GM21825 (cell line): ENCODE data around the gene KCTD16.

Experiments used
- ATAC-seq: cut with Tn5 transposase; IDR thresholded peaks from one replicate; pipeline ENCODE4 v1.9.1; 2021; ENCODE audit warnings: mild to moderate bottlenecking, moderate library complexity; ENCODE audit not compliant: unreplicated experiment

The KCTD16 gene

DNA sequence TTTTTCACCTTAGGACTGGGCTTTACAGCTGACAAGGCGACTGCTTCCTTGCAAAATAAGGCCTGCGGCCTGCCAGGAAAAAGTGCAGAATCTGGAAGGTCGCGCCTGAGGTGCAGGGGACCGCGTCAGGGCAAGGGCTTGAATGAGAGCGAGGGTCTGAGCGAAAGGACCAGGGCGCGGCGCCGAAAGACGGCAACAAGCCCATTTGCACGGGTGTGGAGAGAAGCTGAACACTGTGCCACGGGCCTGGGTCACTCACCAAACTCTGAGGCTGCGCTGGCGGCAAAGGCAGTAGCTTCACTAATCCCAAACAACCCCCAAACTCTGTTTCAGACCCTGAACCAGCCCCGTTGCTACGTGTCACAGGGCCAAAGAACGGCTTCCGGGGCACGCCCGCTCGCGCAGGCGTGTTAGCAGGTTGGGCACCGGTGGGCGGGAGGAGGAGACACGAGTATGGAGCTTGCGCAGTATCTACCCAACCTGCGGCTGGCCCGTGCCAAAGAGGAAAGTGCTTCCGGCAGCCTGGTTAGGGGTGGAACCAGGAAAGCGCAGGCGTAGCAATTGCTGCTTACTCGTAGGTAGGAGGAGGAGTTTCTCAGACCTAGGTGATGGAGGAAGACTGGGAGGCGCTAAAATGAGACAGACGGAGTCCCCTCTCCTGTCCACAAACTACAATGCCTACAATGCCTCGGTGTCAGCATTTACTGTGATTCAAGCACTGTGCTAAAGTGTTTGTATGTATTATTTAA lies at the start of gene KCTD16, which contains the start of gene YIPF5:
TSS of gene KCTD16 (plus strand) at position 598 of the 749 bp plus-strand sequence.
TSS of gene YIPF5 (minus strand) at position 384 of the 749 bp plus-strand sequence. CDS start 704 bp downstream, outside the sequence.
- peak; percentile 100 for ATAC-seq

DNA sequence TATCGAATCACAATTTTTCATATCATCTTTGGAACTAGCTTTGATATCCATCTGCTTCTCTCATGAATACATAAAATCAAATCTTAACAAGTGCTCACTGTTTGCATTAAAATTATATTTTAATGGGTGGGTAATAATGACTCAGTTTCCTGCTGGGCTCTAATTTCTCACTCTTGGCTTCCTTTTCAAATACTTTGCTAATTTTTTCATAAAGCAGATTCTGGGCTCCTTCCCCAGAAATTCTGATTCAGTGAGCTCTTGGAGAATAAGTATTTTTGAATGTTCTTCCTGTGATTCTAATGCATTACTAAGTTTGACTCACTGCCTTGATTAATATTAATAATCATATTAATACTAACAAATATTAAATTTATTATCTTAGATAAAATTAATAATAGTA lies 49.1 kb upstream of the KCTD16 start:
- no peak for ATAC-seq

DNA sequence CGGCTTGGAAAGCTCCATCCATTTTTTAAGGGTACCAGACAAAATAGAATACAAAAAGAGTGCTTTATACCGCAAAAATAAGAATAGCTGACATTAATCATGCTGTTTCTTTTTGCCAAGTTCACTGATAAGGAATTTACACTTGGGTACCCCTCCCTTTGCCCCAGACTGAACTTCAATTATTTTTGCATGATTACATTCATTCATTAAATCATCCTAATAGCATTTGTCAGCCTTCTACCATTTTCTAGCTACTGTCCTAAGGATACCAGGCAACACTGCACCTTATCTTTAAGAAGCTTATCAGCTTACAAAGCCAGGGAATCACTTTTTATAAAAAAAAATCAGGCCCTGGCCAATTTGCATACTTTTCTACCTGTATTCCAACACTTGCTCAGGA lies 48.6 kb upstream of the KCTD16 start:
- no peak for ATAC-seq

DNA sequence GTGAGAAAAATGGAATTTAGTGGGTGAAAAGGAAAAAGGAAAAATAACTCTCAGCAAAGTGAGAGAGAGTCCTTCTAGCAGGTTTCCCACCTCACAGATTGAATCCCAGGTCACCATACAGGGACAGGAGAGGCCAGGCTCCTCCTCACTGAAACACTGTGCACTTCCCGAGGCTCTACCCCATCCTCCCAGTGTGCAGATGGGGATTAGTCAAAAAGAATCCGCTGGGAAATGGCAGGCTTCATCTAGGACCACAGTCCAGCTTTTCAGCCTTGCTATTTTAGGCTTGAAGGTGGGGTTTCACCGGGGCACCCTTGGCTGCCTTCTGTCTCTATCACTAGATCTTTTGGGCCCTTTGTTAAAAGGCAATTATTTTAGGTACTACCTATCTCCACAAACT lies 48.0 kb upstream of the KCTD16 start:
- ATAC-seq = no peak

DNA sequence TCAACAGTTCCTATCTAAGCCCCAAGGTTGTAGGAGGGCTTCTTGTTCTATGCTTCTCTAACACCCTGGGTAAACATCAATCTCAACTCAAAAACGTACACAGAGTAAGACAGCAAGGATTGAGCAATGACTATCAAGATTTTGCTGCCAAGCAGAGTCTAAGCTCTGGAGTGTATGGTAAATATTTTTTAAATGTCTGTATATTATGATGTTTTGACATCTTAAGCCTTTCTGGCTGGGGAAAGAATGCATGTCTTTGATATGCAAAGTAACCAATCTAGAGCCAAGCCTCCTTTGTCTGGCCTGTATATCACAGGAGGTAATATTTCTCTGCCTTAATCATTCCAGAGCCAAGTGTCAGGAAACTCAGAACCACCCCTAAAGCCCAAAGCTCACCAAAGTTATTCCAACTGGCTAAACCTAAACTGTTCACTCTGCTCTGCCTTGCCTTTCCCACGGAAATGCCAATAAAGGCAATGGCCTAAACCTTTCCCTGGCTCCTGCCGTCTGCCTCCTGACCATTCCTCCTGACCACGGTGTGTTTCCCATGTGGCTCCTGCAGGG lies 45.4 kb upstream of the KCTD16 start:
- no peak for ATAC-seq

DNA sequence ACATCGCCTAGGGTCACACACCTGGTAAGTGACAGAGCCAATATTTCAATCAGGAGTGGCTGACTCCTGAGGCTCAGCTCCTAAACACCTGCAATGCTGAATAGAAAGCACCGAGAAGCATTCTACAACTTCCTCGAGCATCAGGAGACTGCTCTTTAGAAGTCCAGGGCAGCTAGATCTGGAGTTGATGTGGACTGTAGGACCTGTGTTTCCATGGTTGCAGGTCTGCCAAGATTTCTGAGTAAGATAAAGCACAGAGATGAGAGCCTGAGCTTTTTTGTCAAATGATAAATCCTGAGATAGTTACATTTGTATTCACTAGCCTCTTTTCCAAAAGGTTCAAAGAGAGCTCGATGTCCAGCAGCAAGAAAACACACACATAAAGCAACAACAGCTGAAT lies 44.0 kb upstream of the KCTD16 start:
- ATAC-seq = no peak

DNA sequence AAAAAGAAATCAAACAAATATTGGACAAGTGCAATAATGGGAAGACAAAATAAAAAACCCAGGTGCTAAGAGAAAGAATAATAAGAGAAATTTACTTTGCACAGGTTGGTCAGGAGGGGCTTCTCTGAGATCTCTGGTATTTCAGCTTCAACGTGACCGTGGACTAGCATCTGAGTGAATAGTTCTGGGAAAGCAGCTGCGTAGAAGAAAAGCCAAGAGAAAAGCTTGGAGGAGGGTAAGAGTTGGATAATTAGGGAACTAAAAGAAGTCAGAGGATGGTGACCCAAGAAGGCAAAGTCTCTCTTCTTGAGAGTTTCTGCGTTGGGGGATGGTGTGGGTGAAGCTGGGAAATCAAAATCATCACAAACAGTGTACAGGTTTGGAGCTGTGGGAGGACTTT lies 41.8 kb upstream of the KCTD16 start:
- ATAC-seq = no peak

DNA sequence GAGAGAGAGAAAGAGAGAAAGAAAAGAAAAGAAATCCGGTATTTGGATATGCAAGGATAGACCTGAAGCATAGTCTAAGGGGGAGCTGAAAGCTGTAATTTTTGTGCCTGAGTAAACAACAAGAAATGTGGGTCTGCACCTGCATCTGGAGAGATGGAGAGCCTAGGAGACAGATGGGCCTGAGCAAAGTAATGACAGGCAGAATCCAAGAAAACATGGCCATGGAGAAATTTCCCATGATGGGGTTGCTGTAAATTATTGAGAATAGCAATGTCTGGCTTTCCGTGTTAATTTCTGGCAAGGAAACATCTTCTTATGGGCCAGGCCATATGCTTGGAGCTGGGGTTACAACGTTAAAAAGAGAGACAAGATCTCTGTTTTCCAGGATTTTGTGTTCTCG lies 40.4 kb upstream of the KCTD16 start:
- ATAC-seq = no peak

DNA sequence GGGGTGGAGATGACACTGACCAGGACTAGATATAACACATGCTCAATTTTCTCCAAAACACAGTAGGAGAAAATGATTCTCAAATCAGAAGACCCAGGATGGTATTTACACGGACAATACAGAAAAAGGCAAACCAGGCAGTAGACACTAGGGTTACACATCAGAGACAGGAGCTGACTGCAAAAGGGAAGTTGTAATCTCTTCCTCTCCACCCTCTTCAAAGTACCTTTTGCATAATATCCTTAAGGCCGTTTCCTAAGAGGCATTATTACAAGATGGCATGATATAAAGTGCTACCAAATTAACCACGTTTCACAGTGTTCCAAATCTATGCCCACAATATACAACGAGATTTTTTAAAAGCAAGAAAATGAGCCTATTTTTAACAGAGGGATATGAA lies 39.4 kb upstream of the KCTD16 start:
- no peak for ATAC-seq

DNA sequence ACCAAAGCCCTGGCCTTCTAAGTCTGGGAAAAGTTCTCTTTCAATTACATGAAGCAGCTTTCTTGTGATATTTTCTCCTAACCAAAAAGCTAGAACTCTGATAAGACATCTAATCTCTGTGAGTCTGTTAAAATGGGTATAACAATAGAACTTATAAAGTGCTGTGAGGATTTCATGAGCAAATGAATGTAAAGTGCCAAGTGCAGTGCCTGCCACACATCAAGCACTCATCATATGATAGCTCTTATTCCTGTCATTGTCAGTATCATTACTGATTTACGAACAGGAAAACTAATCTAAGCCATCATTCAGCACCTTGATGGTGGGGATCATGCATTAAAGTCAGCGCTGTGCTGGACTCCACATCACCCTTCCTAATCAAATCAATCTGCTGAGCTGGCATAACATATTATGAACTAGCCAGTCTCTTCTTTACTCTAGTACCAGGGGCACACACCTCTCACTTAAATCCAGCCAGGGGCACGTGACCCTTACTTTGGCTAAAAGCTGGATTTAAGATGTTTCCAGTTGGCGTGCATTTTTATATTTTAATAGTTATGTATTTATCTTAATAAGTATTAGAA lies 37.5 kb upstream of the KCTD16 start:
- no peak for ATAC-seq

DNA sequence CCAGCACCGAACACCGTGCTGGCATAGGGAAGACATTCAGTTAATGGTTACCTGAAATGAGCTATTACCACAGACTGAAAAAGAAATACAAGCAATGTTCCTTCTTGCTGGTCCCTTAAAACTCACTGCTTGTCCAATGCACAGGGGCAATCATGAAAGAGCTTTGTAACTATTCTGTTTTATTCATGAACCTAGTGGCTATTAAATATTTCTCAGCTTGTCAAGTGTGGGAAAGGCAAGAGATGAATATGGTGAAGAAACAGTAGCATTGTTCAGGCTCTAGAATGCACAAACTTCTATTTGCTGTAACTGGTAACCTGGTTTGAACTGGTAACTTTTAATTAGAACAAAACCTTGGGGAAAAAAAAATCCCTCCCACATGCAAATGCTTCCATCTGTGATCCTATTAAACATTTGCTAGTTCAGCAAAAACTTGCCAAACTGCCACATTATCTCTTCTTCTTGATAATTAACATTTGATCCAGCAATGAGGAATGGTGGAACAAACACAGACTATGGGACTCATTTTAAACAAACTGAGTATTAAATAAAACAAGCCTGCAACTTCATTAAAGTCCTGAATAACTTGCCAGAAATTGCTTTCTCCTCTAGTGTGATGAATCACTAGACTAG lies 36.4 kb upstream of the KCTD16 start:
- no peak for ATAC-seq

DNA sequence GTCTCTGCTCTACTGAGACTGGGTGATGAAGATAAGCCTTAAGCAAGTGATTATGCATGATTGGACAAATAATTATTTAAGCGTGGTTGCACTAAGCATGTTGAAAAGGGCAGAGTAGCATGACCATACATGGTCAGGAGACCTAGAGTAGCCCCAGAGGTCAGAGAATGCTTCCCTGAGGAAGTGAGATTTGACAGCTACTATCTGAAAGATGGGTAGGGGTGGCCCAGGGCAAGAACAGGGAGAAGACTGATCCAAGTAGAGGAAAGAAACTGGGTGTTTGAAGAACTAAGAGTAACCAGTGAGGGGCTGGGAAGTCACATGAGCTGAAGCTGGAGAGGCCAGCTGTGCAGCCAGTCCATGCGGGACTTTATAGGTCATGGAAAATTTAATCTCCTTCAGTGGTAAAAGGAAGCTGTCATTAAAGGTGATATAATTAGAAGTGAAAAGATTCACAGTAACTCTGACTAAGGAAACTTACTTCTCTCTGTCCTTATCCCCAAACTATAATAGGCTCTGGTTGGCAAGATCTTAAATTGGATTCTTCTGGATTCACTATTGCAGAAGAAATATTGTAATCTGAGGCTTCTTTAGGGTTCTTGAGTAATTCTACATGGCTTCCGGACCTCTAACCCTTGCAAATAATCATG lies 35.4 kb upstream of the KCTD16 start:
- ATAC-seq = no peak

DNA sequence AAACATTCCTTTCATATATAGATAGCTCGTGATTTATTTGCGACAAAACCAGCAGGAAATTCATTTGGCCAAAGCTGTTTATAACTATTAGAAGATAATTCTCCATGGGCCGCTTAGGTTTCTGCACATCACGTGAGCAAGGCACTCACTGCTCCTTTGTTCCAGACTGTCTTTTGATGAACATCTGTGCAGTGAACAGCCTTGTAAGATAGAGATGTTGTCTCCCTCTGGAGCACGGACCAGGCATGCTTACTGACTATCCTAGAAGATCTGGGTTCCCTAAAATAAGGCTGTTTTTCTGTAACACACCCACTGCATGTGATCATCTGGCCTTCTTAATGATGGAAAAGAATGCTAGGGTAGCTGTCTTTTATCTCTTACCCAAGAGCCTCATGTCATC lies 31.1 kb upstream of the KCTD16 start:
- ATAC-seq = no peak

DNA sequence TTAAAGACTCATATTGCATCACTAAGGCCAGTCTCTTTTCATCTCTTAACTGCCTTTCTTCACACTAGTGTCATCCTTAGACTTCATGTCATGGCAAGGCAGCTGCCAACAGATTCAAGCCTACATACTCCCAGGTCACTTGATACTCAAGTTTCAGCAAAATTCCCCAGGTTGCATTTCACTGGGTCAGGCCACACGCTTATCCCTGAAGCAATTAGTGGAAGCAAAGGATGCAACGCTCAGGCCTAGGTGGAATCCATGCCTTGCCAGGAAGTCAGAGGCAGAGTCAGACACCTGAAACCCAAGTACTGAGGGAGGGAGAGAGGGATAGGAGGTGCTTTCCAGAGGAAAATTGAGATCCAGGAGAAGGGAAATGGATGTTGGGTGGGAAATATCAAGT lies 29.1 kb upstream of the KCTD16 start:
- no peak for ATAC-seq

DNA sequence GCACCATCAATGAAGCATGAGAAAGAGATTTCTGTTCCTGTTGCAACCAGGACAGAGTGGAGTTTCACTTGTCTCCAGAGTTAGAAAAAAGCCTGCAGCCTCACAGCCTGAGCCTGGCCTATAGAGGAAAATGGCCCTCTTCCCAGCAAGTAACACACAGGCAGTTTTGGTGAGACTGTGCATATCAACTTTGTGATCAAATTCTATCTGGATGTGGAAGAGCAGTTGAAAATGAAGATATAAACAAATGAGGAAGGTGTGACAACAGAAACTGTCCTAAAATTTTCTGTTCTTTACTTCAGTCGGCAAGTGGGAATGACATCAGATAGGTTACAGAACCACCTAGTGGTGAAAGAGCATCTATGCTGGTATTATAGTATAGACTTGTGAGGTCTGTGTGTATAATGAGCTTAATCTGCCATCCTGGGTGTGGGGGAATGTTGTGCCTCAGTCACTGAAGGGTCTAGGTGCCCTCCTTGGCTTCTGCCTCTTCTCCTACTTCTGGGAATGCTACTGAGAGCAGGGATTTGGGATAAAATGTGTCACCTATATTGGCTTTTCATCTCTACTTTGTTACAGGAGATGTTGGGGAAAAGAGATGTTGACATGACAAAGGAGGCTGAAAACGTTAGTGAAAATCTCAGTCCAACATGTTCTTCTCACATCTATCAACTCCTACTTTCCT lies 28.4 kb upstream of the KCTD16 start:
- ATAC-seq = peak; percentile 96

DNA sequence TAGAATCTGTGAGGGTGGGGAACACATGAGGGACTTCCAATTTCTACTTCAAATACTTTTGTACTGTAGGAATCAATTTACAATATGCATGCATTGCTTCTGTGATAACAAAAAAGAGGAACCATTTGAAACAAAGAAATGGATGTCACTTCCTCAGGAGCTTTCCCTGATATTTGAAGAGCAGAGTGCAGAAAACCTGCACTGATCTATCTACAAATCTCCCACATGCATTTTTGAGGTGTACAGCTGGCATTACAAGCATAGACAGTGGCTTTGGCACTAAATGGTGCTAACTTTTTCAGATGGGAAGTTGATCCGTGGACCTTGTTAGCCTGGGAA lies 27.9 kb upstream of the KCTD16 start:
- no peak for ATAC-seq

DNA sequence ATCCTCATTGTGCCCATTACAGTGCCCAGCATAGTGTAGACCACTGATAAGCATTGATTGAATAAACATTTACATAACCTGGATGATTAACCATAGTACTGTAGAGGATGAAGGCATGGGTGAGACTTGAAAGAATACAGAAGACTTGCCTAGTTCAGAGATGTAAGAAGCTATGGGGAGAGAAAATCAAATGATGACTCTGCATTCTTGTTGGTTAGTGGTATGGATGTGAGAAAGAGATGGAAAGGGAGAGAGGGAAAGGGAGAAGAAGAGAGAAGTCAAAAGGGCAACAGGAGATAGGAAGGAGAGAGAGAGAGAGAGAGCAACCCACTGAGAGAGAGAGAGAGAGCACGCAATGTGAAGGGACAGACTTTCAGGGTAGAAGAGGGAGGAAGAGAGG lies 27.0 kb upstream of the KCTD16 start:
- ATAC-seq = no peak

DNA sequence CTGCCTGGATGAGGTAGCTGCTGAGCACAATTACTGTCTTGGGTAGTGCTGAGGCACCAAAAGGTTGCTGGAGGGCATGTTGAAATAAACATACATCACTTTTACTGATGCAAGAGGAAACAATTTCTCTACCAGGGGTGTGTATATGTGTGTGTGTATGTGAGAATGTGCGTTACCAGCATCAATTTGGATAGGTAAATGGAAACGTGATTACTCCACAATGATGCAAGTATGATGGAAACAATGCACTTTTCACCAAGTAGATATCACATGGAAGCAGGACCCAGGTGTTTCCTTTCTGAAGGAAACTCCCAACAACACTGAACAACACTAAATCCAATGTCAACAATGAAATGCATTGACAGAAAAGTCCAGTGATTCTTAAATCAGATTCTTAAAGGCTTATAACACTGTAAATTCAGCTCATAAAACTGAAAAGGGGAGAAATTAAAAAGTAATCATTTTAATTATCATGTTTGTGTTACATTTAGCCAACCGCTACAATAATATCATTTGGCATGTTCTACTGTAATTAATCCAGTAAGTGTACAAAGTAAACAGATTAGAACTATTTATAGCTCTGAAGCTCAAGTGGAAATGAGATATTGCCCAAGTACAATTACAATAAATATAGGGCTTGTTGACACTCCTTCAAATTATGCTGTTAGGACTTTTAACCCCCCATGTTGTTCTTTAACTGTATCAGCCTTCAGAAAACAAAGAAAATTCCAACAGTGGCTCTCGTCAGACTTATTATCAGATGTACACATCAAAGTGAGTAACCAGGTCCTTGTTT lies 25.5 kb upstream of the KCTD16 start:
- ATAC-seq = no peak

DNA sequence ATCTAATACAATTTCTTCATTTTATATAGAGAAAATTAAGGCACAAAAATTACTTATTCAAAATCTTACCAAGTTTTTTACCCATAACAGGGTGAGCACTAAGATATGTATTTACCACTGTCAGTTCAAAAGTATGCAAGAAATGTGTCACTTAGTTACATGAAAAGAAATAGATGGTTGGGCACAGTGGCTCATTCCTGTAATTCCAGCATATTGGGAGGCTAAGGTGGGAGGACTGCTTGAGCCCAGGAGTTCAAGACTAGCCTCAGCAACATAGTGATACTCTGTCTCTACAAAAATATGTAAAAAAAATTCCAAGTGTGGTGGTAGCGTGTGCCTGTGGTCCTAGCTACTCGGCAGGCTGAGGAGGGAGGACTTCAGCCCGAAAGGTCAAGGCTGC lies 19.6 kb upstream of the KCTD16 start:
- no peak for ATAC-seq

DNA sequence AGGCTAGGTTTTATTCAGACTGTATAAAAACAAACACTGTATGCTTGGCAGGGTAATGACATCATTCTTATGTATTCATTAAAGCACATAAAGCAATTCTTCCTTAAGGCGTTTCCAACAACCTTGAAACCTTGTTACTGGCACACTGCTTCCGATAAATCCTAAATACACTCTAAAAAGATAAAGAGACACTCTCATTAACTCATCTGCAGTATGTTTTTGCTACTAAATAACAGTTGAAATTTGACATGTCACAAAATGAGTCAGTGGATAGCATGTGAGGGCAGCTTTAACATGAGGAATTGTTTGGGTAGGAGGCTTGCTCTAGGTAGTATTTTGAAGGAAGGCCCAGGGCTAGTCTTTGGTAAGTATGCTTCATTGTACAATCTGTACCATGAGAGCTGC lies 13.9 kb upstream of the KCTD16 start:
- no peak for ATAC-seq
